GM15510 (cell line): Measurements from ENCODE around the gene ATP7B.

Experiments
- POLR2A ChIP-seq: IDR thresholded peaks from 3 replicates; pipeline ENCODE4 v1.6.1; 2011; ENCODE audit warnings: borderline replicate concordance; ENCODE audit not compliant: insufficient read length; ENCODE audit errors: extremely low read depth

ATP7B gene

DNA sequence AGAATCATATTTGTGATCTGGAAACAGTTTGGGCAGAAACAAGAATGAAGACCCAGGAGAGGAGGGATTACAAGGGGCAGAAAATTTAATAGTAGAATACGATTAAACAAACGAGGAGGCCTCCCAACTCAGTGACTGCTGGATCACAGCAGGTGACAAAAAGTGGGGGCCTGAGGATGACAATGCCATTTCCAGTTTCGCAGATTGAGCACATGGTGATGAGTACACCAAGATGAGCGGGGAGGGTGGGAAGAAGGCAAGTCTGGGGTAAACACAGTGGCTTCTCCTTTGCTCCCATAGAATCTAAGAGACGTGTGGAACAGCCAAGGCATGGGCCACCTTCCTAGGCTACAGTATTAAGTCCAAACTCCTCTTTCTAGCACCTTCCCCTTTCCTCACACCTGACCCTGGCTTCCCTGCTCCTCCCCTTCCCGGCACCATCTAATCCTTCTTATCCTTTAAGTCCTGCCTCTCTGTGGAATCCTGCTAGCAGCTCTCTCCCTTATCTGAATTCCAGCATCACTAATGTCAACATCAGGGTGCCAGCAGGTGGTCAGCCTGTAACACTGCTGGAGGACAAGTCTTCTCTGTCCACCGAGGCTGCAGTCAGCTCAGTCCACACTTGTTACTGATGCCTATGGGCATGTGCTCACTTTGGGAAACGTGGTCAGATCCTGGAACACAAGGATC, 13.5 kb downstream of the ATP7B start:
- TF ChIP-seq POLR2A: no peak

DNA sequence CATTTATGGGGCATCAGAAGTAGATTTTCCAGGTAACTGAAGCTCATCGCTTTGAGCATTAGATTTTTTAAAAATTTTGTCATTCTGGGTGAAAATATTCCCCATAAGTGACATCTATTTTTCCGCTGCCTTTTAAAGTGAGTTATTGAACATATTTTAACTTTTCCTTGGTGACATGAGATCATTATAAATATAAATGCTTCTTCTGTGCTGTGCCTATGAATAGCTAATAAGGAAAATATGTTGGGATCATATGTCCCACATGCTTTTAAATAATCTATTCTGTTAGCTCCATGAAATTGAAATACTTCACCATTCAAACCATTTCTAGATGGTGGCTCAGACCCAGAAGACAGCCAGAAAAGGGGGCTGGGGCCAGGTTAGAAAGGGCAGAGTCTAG, 14.1 kb downstream of the ATP7B start:
- TF ChIP-seq POLR2A: no peak

GRCh38 chr13:51996641-51997040, 14.6 kb downstream of the ATP7B start:
- no peak for TF ChIP-seq POLR2A

DNA sequence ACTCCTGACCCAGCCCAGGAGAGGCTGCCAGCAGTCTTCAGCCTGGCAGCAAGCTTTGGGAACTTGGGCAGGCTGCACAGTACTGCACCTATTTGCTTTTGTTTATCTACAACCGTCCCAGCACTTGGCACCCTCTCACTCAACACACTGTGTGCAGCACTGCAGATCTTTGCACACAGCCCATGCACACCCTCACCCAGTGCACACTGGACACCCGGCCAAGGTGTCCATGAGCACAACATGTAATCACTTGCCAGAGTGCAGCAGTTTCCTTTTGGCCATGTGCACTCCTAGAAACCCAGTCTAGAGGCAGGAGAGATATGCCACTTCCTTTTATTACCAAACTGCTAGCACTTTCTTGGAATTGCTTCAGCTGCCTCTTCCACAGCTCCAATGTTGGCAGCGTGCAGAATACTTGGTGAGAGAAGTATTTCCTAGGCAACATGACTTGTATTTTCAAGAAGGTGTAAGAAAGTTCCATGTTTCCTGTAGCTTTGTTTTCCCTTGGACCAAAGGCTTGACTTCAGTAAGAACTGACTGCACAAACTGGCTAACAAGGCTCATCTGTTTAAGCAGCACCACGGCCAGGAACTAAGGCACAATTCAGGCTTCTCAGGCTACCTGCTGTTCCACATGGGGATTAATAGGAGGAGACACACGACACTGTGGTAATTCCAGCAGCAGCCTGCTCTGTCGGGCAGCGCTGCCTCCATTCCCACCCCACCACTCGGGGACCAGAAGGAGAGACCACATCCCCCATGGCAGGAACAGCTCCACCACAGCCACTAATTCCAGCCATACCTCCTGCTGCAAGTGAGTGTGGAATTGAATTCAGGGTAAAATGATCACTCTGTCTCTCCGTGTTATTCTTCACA, 15.3 kb downstream of the ATP7B start:
- no peak for TF ChIP-seq POLR2A

GRCh38 chr13:51993713-51994112, 17.5 kb downstream of the ATP7B start:
- no peak for TF ChIP-seq POLR2A

DNA sequence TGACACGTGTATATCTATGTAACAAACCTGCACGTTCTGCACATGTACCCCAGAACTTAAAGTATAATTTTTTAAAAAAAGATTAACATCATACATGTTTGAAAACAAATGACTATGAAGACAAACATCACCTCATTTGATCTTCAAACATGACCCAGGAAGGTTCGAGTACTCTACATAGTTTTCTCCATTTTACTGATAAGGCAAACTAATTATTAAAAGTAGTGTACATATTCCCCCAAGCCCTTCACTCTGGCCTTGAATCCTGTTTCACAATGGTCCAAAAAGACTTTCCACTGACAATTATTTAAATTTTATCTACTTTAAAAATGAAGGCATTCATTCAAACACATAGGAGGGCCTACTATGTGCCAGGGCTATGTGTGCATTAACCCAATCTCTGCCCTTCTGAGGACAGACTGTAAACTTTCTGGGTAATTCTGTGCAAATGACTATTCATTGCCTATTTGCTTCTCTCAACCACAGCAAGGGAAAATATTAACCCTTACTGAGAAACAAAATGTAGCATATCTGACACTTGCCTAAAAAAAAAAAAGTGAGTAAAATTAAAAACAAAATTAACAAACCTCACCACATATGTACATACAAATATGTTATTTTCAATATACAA, 22.1 kb downstream of the ATP7B start:
- no peak for TF ChIP-seq POLR2A

DNA sequence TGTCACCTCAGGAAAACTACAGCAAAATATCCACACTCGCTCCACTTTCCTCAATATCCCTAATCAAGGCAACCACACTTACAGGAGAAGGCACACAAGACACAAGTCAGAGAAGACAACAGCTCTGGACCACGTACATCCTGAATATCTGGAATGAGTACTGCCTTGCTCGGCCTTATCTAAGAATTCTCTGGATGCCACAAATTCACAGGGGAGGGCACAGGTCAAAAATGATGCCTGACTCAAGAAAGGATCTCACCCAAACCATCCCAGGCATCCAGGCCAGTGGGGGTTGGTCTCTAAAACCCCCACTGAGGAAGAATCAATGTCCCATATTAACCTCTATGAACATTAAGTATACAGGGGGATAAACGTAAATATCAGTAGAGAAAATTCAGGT, 29.9 kb downstream of the ATP7B start:
- no peak for TF ChIP-seq POLR2A

DNA sequence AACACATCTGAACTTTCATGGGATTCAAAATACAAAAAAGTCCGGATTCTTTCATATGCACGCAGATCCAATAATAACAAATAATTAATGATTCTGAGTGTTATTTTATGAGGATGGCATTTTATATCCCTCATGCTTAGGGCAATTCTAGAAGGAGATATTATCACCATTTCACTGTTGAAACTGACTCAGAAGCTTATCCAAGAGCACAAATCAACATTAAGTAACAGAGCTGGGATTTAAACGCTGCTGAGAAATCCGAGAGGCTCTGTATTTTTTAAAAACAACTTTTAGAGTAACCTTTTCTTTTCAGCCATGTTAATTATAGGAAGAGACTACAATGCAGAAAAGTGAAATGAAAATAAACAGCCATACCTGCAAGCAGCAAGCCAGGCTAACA, 30.3 kb downstream of the ATP7B start:
- no peak for TF ChIP-seq POLR2A

GRCh38 chr13:51978796-51979556, 32.3 kb downstream of the ATP7B start:
- no peak for TF ChIP-seq POLR2A

DNA sequence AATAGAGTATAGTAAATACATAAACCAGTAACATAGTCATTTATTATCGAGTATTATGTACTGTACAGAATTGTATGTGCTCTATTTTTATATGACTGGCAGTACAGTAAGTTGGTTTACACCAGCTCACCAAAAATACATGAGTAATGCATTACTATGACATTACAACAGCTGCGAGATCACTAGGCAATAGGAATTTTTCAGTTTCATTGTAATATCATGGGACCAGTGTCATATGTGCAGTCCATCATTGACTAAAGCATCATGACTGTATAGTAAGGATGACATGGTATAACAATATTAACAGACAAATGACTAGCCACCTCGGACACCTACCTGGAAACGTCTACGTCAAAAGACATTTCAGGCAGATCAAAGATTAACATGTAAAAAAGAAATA, 33.6 kb downstream of the ATP7B start:
- no peak for TF ChIP-seq POLR2A

- TF ChIP-seq POLR2A: no peak
Observed at GRCh38 chr13:51976890-51977289, 34.4 kb downstream of the ATP7B start.

DNA sequence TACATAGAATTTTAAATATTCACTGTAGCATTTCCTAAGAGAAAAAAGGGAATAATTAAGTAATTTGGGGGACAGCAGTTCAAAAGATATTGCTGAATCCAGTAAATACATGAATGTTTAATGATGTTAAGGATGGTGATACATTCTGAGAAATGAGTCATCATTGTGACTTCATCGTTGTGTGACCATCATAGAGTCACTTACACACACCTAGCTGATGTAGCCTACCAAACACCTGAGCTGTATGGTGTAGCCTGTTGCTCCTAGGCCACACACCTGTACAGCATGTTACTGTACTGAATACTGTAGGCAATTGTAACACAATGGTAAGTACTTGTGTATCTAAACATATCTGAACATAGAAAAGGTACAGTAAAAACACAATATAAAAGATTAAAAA, 34.8 kb downstream of the ATP7B start:
- TF ChIP-seq POLR2A: no peak

DNA sequence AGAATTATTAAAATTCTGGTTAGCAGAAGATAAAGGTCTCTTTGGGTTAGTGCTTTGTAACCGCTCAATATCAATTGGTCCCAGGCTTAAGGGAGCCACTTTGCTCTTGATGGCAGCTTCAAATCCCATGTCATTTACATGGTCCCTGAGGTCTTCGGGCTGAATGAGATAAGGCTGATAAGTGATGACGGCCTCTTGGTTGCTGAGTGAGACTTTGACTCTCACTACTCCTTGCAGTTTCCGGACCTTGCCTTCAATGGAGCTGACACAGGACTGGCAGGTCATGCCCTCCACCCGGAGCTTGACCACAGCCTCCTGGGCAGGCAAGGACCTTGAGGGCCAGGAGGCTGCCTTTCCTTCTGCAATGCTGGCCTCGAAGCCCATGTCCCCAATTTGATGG, 36.8 kb downstream of the ATP7B start:
- no peak for TF ChIP-seq POLR2A

DNA sequence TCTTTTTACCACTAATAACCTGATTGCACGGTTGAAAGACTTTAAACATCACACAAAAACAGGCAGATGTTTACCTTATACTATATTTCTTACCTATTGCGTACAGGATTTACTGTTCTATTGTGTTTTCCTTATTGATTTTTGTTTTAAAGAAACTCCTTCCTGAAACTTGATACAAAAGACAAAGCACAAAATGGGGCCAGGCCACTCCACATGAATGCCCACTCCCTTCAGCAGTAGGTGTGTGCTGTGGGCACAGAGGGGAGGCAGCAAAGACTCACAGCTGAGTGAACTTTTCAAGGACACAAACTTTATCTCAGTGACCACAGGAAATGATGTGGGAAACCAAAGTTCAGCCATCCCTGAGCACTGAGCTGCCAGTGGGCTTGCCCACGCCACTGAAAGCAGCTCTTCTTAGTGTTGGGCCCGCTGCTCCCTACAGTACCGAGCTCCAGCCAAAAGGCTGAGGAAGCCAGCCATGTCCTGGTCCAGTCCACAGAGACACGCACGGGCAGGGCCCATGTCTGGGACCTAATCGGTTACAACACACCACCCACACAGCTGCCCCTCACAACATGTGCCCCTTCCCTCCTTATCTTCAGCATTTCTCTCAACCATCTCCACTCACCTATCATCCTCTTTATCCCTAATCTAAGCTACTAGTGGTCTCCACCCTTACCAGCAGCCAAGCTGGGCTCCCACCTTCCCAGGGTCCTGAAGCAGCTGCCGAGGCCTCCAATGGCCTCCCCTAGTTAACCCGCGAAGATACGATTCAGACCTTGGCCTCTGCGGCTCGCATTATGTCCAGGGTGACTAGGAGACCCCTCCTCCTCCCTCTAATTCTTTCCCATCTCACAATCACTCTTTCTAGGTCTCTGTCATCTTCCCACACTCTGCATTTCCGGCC, 39.5 kb downstream of the ATP7B start:
- no peak for TF ChIP-seq POLR2A
